ENCODE results near the gene IFNAR2. TPM values are rescaled to one million over a fixed set of nuclear protein-coding genes. Genes with fewer than 3 reads are reported as not detected.

The IFNAR2 gene
- total RNA-seq, result 5.1 and 5.6 TPM in 2 replicates
- polyA plus RNA-seq, result 20.2 and 24.3 TPM in 2 replicates
- 9.4 and 9.5 TPM in 2 replicates for polyA plus RNA-seq (2012)
- 4.2 and 4.9 TPM in 2 replicates for polyA minus RNA-seq (ENCODE audit: low replicate concordance)

DNA sequence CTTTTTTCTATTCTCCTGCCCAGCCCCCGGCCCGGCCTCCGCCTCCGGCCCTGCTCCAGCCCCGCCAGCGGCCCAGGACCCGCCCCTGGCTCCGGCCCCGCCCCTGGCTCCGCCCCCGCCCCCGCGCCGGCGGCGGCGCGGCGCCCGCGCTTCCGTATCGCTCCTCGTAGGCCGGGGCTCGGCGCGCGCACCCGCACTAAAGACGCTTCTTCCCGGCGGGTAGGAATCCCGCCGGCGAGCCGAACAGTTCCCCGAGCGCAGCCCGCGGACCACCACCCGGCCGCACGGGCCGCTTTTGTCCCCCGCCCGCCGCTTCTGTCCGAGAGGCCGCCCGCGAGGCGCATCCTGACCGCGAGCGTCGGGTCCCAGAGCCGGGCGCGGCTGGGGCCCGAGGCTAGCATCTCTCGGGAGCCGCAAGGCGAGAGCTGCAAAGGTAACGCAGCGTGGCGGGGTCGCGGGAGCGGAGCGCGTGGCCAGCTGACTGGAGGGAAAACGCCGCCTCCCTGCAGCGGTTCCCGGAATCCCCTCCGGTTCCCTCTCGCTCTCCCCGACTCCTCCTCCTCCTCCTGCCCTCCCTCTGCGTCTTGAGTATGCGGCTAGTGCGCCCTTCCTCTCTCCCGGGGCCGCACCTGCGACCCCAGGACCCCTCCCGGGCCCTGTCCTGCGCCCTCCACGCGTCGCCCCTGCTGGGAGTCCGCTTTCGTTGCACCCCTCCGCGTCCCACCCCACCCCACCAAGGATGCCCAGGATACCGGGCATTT is at the start of gene IFNAR2:
Gene IFNAR2 (plus strand): TSS at position 155 of the 761 bp plus-strand sequence. CDS start 11,985 bp downstream, outside the sequence.
- Histone ChIP-seq H3K9ac (ENCODE audit: insufficient read depth, low read length) (peak within 1 kb of the TSS; percentile 85), H3K9me3 (ENCODE audit: control insufficient read depth, insufficient read depth, low read depth, low read length) (no peaks in the 10 kb centered on the region), H4K20me1 (ENCODE audit: control insufficient read depth, extremely low read depth, insufficient read depth, low read length) (no peaks in the 10 kb centered on the region), H3K4me3 (replicated peaks in 1 of 4; ENCODE audit: control extremely low read depth in 1 of 4, insufficient read depth in 1 of 4, low read depth in 3 of 4, low read length in 4 of 4) (peak within 1 kb of the TSS; percentile 77 to 91 (median 82)), H3K27ac (ENCODE audit: insufficient read depth, low read length) (peak within 1 kb of the TSS; percentile 85), H3K27me3 (ENCODE audit: control insufficient read depth, insufficient read depth, low read length) (peaks cover 4% of the 10 kb centered on the region), H3K4me1 (ENCODE audit: control insufficient read depth, extremely low read depth, insufficient read depth, low read length) (no peaks in the 10 kb centered on the region), H3K79me2 (ENCODE audit: control insufficient read depth, insufficient read depth, low read length) (no peaks in the 10 kb centered on the region), H3K4me2 (ENCODE audit: extremely low read depth, insufficient read depth, low read length) (peak within 1 kb of the TSS; percentile 88), H2AFZ (ENCODE audit: low read length) (peak within 1 kb of the TSS; percentile 85), H3K36me3 (ENCODE audit: control insufficient read depth, insufficient read depth, low read length) (no peaks in the 10 kb centered on the region)
- TF ChIP-seq CTCF (conservative IDR thresholded peaks at IDR 0.05 in 1 of 2, IDR thresholded peaks at IDR 0.05 in 1 of 2; ENCODE audit: low read depth in 1 of 2, low read length in 2 of 2) (no peak), EZH2 (IDR thresholded peaks at IDR 0.05; ENCODE audit: low read length, missing control alignments) (no peak)
- DNase-seq (ENCODE audit: low read depth in 2 of 2), result peak; percentile 39 to 55

DNA sequence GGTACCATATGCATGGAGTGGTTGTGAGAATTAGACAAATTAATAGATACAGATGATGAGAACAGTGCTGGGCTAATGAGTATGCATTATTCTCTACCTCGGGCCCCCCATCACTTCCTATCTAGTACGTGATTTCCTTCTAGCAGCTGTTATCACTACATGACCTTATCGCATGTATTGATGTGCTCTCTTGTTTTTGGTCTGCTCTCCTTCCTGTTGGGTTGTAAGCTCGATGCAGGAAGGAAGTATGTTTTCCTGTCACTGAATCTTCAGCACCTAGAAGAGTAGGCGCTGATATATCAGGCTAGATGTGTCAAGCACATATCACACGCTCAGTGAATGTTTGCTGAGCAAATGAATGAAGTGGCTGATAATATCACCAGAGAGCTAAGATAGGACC is 43.9 kb upstream of the IFNAR2 start:
- no peak for DNase-seq (ENCODE audit: low read depth in 2 of 2)
- Histone ChIP-seq H4K20me1 (ENCODE audit: control insufficient read depth, extremely low read depth, insufficient read depth, low read length) (no peaks in the 10 kb centered on the region), H3K9ac (ENCODE audit: insufficient read depth, low read length) (no peak overlapping the region), H3K4me1 (ENCODE audit: control insufficient read depth, extremely low read depth, insufficient read depth, low read length) (no peaks in the 10 kb centered on the region), H3K27ac (ENCODE audit: insufficient read depth, low read length) (no peak overlapping the region), H3K9me3 (ENCODE audit: control insufficient read depth, insufficient read depth, low read depth, low read length) (no peaks in the 10 kb centered on the region), H3K79me2 (ENCODE audit: control insufficient read depth, insufficient read depth, low read length) (no peaks in the 10 kb centered on the region), H3K4me3 (replicated peaks in 1 of 4; ENCODE audit: control extremely low read depth in 1 of 4, insufficient read depth in 1 of 4, low read depth in 3 of 4, low read length in 4 of 4) (no peak overlapping the region), H3K36me3 (ENCODE audit: control insufficient read depth, insufficient read depth, low read length) (no peaks in the 10 kb centered on the region), H3K4me2 (ENCODE audit: extremely low read depth, insufficient read depth, low read length) (no peak overlapping the region), H2AFZ (ENCODE audit: low read length) (no peak overlapping the region), H3K27me3 (ENCODE audit: control insufficient read depth, insufficient read depth, low read length) (no peaks in the 10 kb centered on the region)
- TF ChIP-seq CTCF (conservative IDR thresholded peaks at IDR 0.05 in 1 of 2, IDR thresholded peaks at IDR 0.05 in 1 of 2; ENCODE audit: low read depth in 1 of 2, low read length in 2 of 2) (no peak), EZH2 (IDR thresholded peaks at IDR 0.05; ENCODE audit: low read length, missing control alignments) (no peak)

- Histone ChIP-seq H3K4me1 (ENCODE audit: control insufficient read depth, extremely low read depth, insufficient read depth, low read length) (no peaks in the 10 kb centered on the region), H3K4me2 (ENCODE audit: extremely low read depth, insufficient read depth, low read length) (no peak overlapping the region), H3K27ac (ENCODE audit: insufficient read depth, low read length) (no peak overlapping the region), H3K79me2 (ENCODE audit: control insufficient read depth, insufficient read depth, low read length) (no peaks in the 10 kb centered on the region), H3K36me3 (ENCODE audit: control insufficient read depth, insufficient read depth, low read length) (no peaks in the 10 kb centered on the region), H3K9me3 (ENCODE audit: control insufficient read depth, insufficient read depth, low read depth, low read length) (no peaks in the 10 kb centered on the region), H2AFZ (ENCODE audit: low read length) (no peak overlapping the region), H3K27me3 (ENCODE audit: control insufficient read depth, insufficient read depth, low read length) (peaks cover 5% of the 10 kb centered on the region), H4K20me1 (ENCODE audit: control insufficient read depth, extremely low read depth, insufficient read depth, low read length) (no peaks in the 10 kb centered on the region), H3K9ac (ENCODE audit: insufficient read depth, low read length) (no peak overlapping the region), H3K4me3 (replicated peaks in 1 of 4; ENCODE audit: control extremely low read depth in 1 of 4, insufficient read depth in 1 of 4, low read depth in 3 of 4, low read length in 4 of 4) (no peak overlapping the region)
- no peak for TF ChIP-seq CTCF (conservative IDR thresholded peaks at IDR 0.05 in 1 of 2, IDR thresholded peaks at IDR 0.05 in 1 of 2; ENCODE audit: low read depth in 1 of 2, low read length in 2 of 2)
- TF ChIP-seq EZH2 (IDR thresholded peaks at IDR 0.05; ENCODE audit: low read length, missing control alignments), result no peak
- DNase-seq (ENCODE audit: low read depth in 2 of 2), result no peak
Measured at GRCh38 chr21:33187276-33187675, 42.5 kb upstream of the IFNAR2 start.

Measured in fibroblast of lung (primary cell).